ENCODE data around the gene TPPP2. TPM values are rescaled to one million over a fixed set of nuclear protein-coding genes. Genes with fewer than 3 reads are reported as not detected.

Gene TPPP2
- polyA plus RNA-seq, 1 of the 3 experiments (the other 2 are of a cell fraction): not detected

- Histone ChIP-seq H3F3A (replicated peaks; ENCODE audit: insufficient read depth) (peaks cover 9% of the 10 kb centered on the region), H3K9me2 (no peaks in the 10 kb centered on the region), H3K9me3 (no peaks in the 10 kb centered on the region), H3K4me1 (ENCODE audit: control insufficient read depth in 1 of 2, insufficient read depth in 2 of 2, low read depth in 1 of 2, low read length in 1 of 2) (no peaks in the 10 kb centered on the region; a peak in 1 of 4 replicates), H3K4me2 (no peak overlapping the region), H3K4me3 (ENCODE audit: low read depth in 2 of 2, low read length in 1 of 2) (no peak overlapping the region), H3K9ac (no peak overlapping the region), H3K79me2 (ENCODE audit: insufficient read depth) (peaks cover 4% of the 10 kb centered on the region; the same call in 1 of the 2 replicates), H3K36me3 (replicated peaks in 1 of 2; ENCODE audit: control insufficient read depth in 1 of 2, insufficient read depth in 2 of 2, low read length in 1 of 2) (peaks cover 23 to 46% of the 10 kb centered on the region in 2 experiments), H3K27me3 (ENCODE audit: insufficient read depth) (no peaks in the 10 kb centered on the region), H3K27ac (ENCODE audit: low read depth in 2 of 2, low read length in 1 of 2) (no peak overlapping the region), H2AFZ (ENCODE audit: low read depth) (no peak overlapping the region), H4K20me1 (ENCODE audit: insufficient read depth) (no peaks in the 10 kb centered on the region)
- WGBS (ENCODE audit: low lambda C conversion rate): 84% methylated on average over 6 of the region's 6 CpGs
- POLR2A ChIA-PET: interaction anchor here (0.6 kb wide), 1 partner anchor 50 kb away, joined by 3 read pairs; no protein-coding TSS in a partner anchor
- CTCF ChIA-PET: interaction anchor here (0.7 to 8.8 kb wide), 10 partner anchors 14 to 557 kb away, joined by 3 to 54 read pairs (median 5); partner anchors contain the start of gene ARHGEF40
- DNase-seq: no peak
- TF ChIP-seq CHD2 (IDR thresholded peaks at IDR 0.05; ENCODE audit: low read length, partially characterized antibody) (no peak), YY1 (IDR thresholded peaks at IDR 0.05; ENCODE audit: low read depth) (no peak), GATA2 (CRISPR knock-in tag; IDR thresholded peaks at IDR 0.05) (no peak), ZBTB33 (IDR thresholded peaks at IDR 0.05; ENCODE audit: borderline replicate concordance, low read depth) (no peak), SMC3 (IDR thresholded peaks at IDR 0.05; ENCODE audit: low read depth, low read length) (no peak), RCOR1 (IDR thresholded peaks at IDR 0.05; ENCODE audit: low read length) (no peak), FOXJ3 (CRISPR knock-in tag; IDR thresholded peaks at IDR 0.05) (no peak), USF1 (IDR thresholded peaks at IDR 0.05; ENCODE audit: borderline replicate concordance, low read depth) (no peak)
Measured at GRCh38 chr14:20997564-20997963, 32.5 kb upstream of the TPPP2 start.

- H3K9ac ChIP-seq: no peak overlapping the region
- ChIA-PET CTCF (interaction anchor here (0.9 to 8.8 kb wide), 8 partner anchors 13 to 109 kb away, joined by 3 to 54 read pairs (median 6); no protein-coding TSS in a partner anchor), POLR2A (no interaction called here)
- H3K9me2 ChIP-seq: no peaks in the 10 kb centered on the region
- H3K9me3 ChIP-seq: no peaks in the 10 kb centered on the region
- H2AFZ ChIP-seq (ENCODE audit: low read depth): no peak overlapping the region
- no peaks in the 10 kb centered on the region; a peak in 1 of 4 replicates for H3K4me1 ChIP-seq (ENCODE audit: control insufficient read depth in 1 of 2, insufficient read depth in 2 of 2, low read depth in 1 of 2, low read length in 1 of 2)
- WGBS (ENCODE audit: low lambda C conversion rate): 93% methylated on average over 3 of the region's 3 CpGs
- H3K36me3 ChIP-seq (replicated peaks in 1 of 2; ENCODE audit: control insufficient read depth in 1 of 2, insufficient read depth in 2 of 2, low read length in 1 of 2): peaks cover 18 to 40% of the 10 kb centered on the region in 2 experiments
- no peak for DNase-seq
- H3K27ac ChIP-seq (ENCODE audit: low read depth in 2 of 2, low read length in 1 of 2): no peak overlapping the region
- peaks cover 9% of the 10 kb centered on the region for H3F3A ChIP-seq (replicated peaks; ENCODE audit: insufficient read depth)
- H3K4me2 ChIP-seq: no peak overlapping the region
- H3K27me3 ChIP-seq (ENCODE audit: insufficient read depth): no peaks in the 10 kb centered on the region
- H3K4me3 ChIP-seq (ENCODE audit: low read depth in 2 of 2, low read length in 1 of 2): no peak overlapping the region
- H4K20me1 ChIP-seq (ENCODE audit: insufficient read depth): no peaks in the 10 kb centered on the region
- H3K79me2 ChIP-seq (ENCODE audit: insufficient read depth): no peaks in the 10 kb centered on the region
- no peak for TF ChIP-seq TCF12 (IDR thresholded peaks at IDR 0.05)
- TF ChIP-seq FOXJ3 (CRISPR knock-in tag; IDR thresholded peaks at IDR 0.05): no peak
- TF ChIP-seq RFX5 (IDR thresholded peaks at IDR 0.05; ENCODE audit: low read length): no peak
- no peak for TF ChIP-seq MAX (IDR thresholded peaks at IDR 0.05; ENCODE audit: low read depth)
- no peak for TF ChIP-seq NFIC (IDR thresholded peaks at IDR 0.05; ENCODE audit: borderline replicate concordance)
- TF ChIP-seq RXRA (IDR thresholded peaks at IDR 0.05; ENCODE audit: borderline replicate concordance, low read depth): no peak
- TF ChIP-seq JUND (IDR thresholded peaks at IDR 0.05): no peak
Measured at GRCh38 chr14:20998139-20998538, 31.9 kb upstream of the TPPP2 start.
